A673 (cell line): ENCODE measurements around the gene ADAMTS14.

ENCODE experiments used
- EZH2 ChIP-seq: fragments of 200-600 bp; sonication (generic); IDR thresholded peaks from 2 replicates; pipeline ENCODE4 v1.6.1; 2017; ENCODE audit warnings: borderline replicate concordance, low read depth, mild to moderate bottlenecking, mixed read lengths, antibody characterized with exemption, low read length; ENCODE audit not compliant: poor library complexity, severe bottlenecking
- TF ChIP-seq, protein P1 (sequence below): fragments of 300-800, 200-600 bp; sonication (generic); conservative IDR thresholded peaks from 2 replicates; pipeline ENCODE4 v1.5.1; 2017; ENCODE audit warnings: low read depth, mild to moderate bottlenecking, antibody characterized with exemption, low read length, moderate library complexity, mixed read lengths

DNA sequence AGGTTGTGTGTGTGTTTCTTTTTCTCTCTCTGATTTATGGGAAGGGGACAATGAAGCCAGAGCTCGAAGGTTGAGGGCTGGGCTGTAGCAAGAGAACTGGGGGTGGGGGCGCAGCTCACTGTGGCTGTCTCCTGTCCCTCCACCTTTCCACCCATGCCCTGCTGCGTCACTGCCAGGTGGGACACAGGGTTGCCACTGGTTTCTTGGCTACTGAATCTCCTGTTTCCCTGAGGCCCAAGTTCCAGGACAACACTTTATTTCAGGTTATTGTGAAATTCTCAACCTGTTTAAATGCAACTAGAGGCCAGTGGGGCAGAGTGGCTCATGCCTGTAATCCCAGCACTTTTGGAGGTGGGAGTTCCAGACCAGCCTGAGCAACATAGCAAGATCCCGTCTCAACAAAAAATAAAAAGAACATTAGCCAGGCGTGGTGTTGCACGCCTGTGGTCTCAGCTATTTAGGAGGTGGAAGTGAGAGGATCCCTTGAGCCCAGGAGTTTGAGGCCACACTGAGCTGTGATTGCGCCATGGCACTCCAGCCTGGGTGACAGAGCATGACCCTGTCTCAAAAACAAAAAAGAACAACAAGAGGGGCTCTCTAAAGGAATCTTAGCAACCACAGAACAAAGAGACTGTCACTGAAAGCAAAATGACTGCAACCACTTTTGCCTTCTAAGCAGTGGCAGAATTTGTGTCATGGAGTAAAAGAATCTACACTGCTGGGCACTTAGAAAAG, 90.3 kb downstream of the ADAMTS14 start:
- no peak for TF ChIP-seq EZH2
- TF ChIP-seq, protein P1, sequence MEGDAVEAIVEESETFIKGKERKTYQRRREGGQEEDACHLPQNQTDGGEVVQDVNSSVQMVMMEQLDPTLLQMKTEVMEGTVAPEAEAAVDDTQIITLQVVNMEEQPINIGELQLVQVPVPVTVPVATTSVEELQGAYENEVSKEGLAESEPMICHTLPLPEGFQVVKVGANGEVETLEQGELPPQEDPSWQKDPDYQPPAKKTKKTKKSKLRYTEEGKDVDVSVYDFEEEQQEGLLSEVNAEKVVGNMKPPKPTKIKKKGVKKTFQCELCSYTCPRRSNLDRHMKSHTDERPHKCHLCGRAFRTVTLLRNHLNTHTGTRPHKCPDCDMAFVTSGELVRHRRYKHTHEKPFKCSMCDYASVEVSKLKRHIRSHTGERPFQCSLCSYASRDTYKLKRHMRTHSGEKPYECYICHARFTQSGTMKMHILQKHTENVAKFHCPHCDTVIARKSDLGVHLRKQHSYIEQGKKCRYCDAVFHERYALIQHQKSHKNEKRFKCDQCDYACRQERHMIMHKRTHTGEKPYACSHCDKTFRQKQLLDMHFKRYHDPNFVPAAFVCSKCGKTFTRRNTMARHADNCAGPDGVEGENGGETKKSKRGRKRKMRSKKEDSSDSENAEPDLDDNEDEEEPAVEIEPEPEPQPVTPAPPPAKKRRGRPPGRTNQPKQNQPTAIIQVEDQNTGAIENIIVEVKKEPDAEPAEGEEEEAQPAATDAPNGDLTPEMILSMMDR, result no peak
